Lower lobe of right lung (tissue), 2 donors: Measurements from ENCODE around the gene ITGA5. TPM values are rescaled to one million over a fixed set of nuclear protein-coding genes. Genes with fewer than 3 reads are reported as not detected.

Experiments used
- ATAC-seq, 2 donors: fragments of 200-7000 bp; cut with Tn5 transposase; one replicate each; pipeline ENCODE4 v1.9.1; 2020 to 2022; ENCODE audit warnings: mild to moderate bottlenecking in 2 of 2, moderate library complexity in 2 of 2
- DNase-seq: peaks from one replicate; pipeline ENCODE4 v3.0.0-alpha.2; 2020
- H3K27ac ChIP-seq: fragments of 200-600 bp; one replicate; pipeline ENCODE4 v1.8.0; 2022
- H3K27me3 ChIP-seq: fragments of 200-600 bp; one replicate; pipeline ENCODE4 v1.8.0; 2022; ENCODE audit warnings: low read depth
- H3K36me3 ChIP-seq: fragments of 200-600 bp; one replicate; pipeline ENCODE4 v1.8.0; 2022; ENCODE audit warnings: mild to moderate bottlenecking
- H3K4me1 ChIP-seq: fragments of 200-600 bp; one replicate; pipeline ENCODE4 v1.8.0; 2022
- H3K4me3 ChIP-seq: fragments of 200-600 bp; one replicate; pipeline ENCODE4 v1.8.0; 2022; ENCODE audit warnings: mild to moderate bottlenecking
- H3K9me3 ChIP-seq: fragments of 200-600 bp; one replicate; pipeline ENCODE4 v1.8.0; 2022
- intact Hi-C: fragments of 100-400 bp; cut with DNase I; formaldehyde crosslinking; loops from one replicate; pipeline ENCODE4 v1.11.0; 2022
- long read RNA-seq: library from polyadenylated mRNA; unstranded; transcript quantifications from one replicate; pipeline ENCODE4 v2.0.0, GENCODE V29; 2021
- total RNA-seq: library from RNA; stranded (reverse); fragmentation: NEBNext Ultra II Directional; extraction: Animal tissue kit (Norgen Biotek cat#: 25700); gene quantifications from one replicate; pipeline ENCODE4 v1.2.1, GENCODE V29; 2021
- TF ChIP-seq, protein P1 (sequence below): fragments of 200-600 bp; IDR thresholded peaks from one replicate; pipeline ENCODE4 v1.8.0; 2022; ENCODE audit warnings: antibody characterized with exemption, mild to moderate bottlenecking
- donor health status: DM: no; HTN: yes; CAD: no; lungs with severe emphysema.

ITGA5 gene
- 97.1 TPM for total RNA-seq
- long read RNA-seq, full-length matches to known transcripts: 2 of 37 reads
- long read RNA-seq, partial matches to known transcripts: 21 of 37 reads
- long read RNA-seq, other reads (novel, unspliced or antisense): 14 of 37 reads

DNA sequence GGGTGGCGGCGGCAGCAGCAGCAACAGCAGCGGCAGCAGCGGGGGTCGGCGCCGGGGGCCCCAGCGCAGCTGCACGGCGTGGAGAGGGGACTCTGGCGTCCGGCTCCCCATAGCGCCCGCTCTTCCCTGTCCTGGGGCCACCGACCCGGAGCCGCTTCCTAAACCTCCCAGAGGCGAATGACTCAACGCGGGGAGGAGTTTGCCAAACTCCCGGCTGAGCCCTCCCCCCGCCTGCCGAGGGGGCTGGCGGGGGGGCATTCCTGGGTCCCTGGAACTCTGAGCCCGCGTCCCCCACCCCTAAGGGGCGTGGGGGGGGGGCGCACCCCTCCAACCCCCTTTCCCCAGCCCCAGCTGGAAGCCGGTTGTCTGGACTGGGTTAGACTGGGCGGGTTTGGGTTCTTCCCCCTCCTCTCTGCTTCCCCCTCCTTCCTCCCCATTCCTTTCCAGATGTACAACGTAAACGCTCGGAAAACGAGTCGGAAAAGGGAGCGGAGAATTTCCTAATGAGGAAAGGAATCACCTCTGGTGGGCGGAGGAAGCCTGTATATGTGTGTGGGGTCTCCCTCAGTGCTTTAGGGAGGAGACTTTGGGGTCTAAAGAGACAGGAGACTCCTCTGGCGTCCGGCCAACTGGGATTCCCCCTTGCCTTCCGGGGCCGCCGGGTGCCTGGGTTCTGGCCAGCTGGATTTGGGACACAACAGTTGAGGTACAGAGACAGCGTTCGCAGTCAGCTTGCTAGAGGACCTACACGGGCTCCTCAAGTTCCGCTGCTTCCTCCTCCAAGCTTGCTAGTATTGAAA, at the start of gene ITGA5:
Gene ITGA5 (minus strand): TSS at position 179 of the 800 bp plus-strand sequence. CDS start 68 bp downstream, at position 111.
- Histone ChIP-seq H3K4me3 (peak within 1 kb of the TSS; percentile 80), H3K36me3 (no peaks in the 10 kb centered on the region), H3K27ac (peak within 1 kb of the TSS; percentile 87), H3K4me1 (peaks cover 47% of the 10 kb centered on the region), H3K27me3 (no peaks in the 10 kb centered on the region), H3K9me3 (no peaks in the 10 kb centered on the region)
- intact Hi-C loops: no loop called here
- ATAC-seq (peak; percentile 87 to 90), DNase-seq (peak; percentile 81)
- TF ChIP-seq, protein P1, sequence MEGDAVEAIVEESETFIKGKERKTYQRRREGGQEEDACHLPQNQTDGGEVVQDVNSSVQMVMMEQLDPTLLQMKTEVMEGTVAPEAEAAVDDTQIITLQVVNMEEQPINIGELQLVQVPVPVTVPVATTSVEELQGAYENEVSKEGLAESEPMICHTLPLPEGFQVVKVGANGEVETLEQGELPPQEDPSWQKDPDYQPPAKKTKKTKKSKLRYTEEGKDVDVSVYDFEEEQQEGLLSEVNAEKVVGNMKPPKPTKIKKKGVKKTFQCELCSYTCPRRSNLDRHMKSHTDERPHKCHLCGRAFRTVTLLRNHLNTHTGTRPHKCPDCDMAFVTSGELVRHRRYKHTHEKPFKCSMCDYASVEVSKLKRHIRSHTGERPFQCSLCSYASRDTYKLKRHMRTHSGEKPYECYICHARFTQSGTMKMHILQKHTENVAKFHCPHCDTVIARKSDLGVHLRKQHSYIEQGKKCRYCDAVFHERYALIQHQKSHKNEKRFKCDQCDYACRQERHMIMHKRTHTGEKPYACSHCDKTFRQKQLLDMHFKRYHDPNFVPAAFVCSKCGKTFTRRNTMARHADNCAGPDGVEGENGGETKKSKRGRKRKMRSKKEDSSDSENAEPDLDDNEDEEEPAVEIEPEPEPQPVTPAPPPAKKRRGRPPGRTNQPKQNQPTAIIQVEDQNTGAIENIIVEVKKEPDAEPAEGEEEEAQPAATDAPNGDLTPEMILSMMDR: no peak

DNA sequence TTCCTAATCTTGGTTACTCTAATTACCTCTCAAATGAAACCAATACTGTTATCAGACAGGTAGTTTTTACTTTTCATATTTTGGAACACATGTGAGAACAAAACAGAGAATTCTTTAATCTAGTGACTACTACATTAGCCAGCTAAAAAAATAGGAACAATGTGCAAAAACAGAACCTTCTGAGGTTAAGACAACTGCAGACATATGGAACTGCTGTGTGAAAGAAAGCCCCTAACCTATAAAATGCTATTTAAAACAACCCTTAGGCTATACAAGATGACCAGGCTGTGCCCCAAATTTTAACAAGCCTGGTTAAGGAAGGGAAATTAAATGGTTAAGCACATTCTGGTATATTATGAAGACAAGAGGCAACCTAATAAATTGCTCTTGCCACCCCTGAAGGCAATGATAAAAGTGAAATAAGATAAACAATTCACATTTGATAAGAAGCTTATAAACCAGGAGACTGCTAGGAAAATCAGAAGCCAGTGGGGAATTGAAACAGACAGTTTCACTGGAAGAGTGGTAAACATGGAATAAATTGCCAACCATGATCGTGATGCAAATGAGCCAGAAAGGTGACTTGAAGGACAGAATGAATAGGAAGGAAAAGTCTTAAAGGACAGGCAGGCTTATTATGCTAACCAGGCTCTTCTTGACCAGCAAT, 46.9 kb upstream of the ITGA5 start:
- Histone ChIP-seq H3K27me3 (peaks cover 3% of the 10 kb centered on the region), H3K4me3 (no peak overlapping the region), H3K27ac (no peak overlapping the region), H3K4me1 (no peaks in the 10 kb centered on the region), H3K36me3 (no peaks in the 10 kb centered on the region), H3K9me3 (no peaks in the 10 kb centered on the region)
- intact Hi-C loops: no loop called here
- TF ChIP-seq, protein P1: no peak
- DNase-seq: no peak
- ATAC-seq: no peak

DNA sequence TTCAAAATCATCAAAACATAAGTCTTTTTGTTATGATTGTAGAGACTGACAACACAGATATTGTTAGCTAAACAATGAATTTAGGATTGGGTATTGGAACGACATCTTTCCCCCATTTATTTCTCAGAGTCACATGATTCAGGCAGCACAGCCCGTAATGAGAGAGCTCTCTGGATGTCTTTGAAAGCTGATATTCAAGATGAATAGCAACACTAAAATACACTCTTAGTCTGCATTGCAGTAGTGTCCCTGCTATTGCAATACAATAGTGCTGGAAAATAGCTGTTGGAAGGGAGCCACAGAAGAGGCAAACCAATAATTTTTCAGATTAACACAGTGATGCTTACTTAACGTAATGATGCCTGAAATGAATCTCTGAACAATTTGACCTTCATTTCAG, 44.4 kb upstream of the ITGA5 start:
- Histone ChIP-seq H3K4me1 (no peaks in the 10 kb centered on the region), H3K9me3 (no peaks in the 10 kb centered on the region), H3K4me3 (no peak overlapping the region), H3K27ac (no peak overlapping the region), H3K27me3 (peaks cover 3% of the 10 kb centered on the region), H3K36me3 (no peaks in the 10 kb centered on the region)
- DNase-seq (no peak), ATAC-seq (no peak)
- TF ChIP-seq, protein P1: no peak
- intact Hi-C loops: no loop called here

DNA sequence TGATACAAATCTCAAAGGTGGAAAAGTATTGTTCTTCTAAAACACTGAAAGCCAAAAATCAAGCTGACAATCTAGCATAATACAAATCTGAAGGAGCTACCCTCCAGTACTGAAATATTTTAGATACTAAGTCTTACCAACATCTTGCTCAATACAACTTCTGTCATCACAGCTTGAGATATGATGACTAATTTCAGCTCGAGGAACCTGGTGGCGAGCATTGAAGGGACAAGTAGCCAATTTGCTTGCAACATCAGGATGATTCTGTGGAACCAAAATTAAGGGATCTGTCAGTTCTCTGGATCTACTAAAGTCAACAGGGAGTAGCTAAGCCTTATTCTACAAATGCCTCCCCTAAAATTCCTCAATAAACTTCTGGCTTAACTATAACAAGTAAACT, 44.0 kb upstream of the ITGA5 start:
- H3K27me3 ChIP-seq: peaks cover 3% of the 10 kb centered on the region
- ATAC-seq: peak; percentile 15 to 51
- H3K4me3 ChIP-seq: no peak overlapping the region
- no peaks in the 10 kb centered on the region for H3K36me3 ChIP-seq
- no peak overlapping the region for H3K27ac ChIP-seq
- intact Hi-C loops: no loop called here
- TF ChIP-seq, protein P1: no peak
- DNase-seq: no peak
- H3K4me1 ChIP-seq: no peaks in the 10 kb centered on the region
- H3K9me3 ChIP-seq: no peaks in the 10 kb centered on the region

DNA sequence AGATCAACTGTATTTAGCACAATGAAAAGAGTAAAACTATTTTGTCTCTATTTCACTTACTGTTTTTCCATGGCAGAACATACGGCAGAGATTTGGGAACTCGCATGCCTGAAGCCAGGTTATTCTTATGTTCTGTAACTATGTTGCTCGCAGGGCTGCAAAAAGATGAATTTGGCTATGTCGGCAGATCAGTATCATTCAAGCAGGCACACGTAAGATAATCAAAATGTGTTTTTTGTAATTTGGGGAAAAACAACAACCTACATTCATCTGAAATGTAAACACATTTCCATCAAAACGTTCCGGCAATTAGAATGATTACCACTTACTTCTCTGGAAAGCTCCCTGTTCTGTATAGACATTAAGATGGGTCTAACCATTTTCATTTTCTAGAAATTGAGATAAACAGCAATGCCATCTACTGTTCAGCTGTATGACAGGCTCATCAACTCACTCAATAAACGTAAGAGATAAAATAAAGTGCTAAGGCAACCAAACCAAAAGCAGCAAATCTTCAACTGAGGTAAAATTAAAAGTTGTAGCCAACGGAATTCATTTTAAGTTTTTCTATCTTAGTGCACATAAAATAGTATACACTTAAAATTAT, 41.4 kb upstream of the ITGA5 start:
- DNase-seq (no peak), ATAC-seq (no peak)
- Histone ChIP-seq H3K4me1 (no peaks in the 10 kb centered on the region), H3K27me3 (peaks cover 3% of the 10 kb centered on the region), H3K9me3 (no peaks in the 10 kb centered on the region), H3K27ac (no peak overlapping the region), H3K4me3 (no peak overlapping the region), H3K36me3 (no peaks in the 10 kb centered on the region)
- intact Hi-C loops: no loop called here
- TF ChIP-seq, protein P1: no peak
